AG09309 (cell line): ENCODE measurements around the gene CDK14.
A peak's percentile ranks its signal among the peaks of the same experiment; 100 is the strongest.

ENCODE experiments used
- DNase-seq: peaks from one replicate; pipeline ENCODE4 v3.0.0-alpha.2; 2010; ENCODE audit warnings: low read depth
- H3K4me3 ChIP-seq: 2 replicates; pipeline ENCODE4 v1.5.1; 2011; ENCODE audit warnings: mild to moderate bottlenecking, low read depth, low read length, moderate library complexity; ENCODE audit not compliant: control insufficient read depth
- TF ChIP-seq, protein P1 (sequence below): IDR thresholded peaks from 2 replicates; pipeline ENCODE4 v1.5.1; 2011; ENCODE audit warnings: mild to moderate bottlenecking, low read depth, low read length, inconsistent platforms; ENCODE audit not compliant: insufficient read depth, control insufficient read depth; ENCODE audit errors: missing control alignments

The CDK14 gene

DNA sequence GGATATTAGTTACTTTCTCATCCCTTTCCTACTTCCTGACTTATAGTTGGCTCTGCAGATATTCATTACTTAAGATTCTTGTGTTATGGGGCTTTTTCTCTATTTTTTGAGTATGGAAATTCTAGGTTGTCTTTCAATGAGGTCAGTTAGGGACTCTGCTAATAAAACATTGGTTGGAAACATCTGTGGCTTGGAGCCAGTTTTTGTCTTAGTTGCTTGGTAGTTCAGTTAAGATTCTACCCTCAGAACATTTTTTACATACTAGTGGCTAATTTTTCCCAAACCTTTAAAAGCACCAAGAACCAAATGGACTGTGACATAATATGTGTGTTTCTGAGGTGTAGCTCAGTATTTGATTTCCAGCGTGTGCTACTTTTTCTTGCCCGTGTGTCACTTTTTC is 362.5 kb downstream of the CDK14 start:
- TF ChIP-seq, protein P1, sequence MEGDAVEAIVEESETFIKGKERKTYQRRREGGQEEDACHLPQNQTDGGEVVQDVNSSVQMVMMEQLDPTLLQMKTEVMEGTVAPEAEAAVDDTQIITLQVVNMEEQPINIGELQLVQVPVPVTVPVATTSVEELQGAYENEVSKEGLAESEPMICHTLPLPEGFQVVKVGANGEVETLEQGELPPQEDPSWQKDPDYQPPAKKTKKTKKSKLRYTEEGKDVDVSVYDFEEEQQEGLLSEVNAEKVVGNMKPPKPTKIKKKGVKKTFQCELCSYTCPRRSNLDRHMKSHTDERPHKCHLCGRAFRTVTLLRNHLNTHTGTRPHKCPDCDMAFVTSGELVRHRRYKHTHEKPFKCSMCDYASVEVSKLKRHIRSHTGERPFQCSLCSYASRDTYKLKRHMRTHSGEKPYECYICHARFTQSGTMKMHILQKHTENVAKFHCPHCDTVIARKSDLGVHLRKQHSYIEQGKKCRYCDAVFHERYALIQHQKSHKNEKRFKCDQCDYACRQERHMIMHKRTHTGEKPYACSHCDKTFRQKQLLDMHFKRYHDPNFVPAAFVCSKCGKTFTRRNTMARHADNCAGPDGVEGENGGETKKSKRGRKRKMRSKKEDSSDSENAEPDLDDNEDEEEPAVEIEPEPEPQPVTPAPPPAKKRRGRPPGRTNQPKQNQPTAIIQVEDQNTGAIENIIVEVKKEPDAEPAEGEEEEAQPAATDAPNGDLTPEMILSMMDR, result no peak
- DNase-seq, result peak; percentile 74
- H3K4me3 ChIP-seq, result no peak overlapping the region

DNA sequence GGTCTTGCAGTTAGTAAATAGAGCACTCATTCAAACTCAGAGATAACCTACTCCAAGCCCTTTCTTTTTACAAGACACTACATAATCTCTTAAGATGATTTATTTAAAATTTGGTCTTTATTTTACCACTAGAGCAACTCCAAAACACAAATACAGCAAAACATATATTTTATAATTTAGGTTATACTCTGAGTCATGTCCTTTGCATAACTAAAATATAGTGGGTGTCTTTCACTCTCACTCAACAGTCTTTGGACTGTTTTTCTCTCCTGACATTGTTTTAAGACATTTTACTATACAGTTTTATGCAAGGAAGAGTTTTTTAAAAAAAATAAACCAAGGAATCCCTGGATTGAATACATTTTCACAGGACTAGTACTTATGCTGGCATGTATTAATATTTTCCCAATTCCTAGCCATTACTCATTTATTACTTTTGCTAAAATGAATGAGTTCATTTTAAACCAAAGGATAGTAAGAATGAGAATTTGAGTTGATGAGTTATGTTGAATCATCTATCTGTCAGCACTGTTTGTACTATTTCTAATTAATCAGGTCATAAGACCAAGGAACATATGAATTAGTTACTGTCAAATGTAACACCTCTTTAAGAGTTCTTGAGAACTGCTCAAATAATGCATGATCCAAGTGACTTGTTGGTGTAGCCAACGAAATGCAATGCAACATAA is 365.1 kb downstream of the CDK14 start:
- TF ChIP-seq, protein P1, result no peak
- no peak overlapping the region for H3K4me3 ChIP-seq
- DNase-seq, result no peak

DNA sequence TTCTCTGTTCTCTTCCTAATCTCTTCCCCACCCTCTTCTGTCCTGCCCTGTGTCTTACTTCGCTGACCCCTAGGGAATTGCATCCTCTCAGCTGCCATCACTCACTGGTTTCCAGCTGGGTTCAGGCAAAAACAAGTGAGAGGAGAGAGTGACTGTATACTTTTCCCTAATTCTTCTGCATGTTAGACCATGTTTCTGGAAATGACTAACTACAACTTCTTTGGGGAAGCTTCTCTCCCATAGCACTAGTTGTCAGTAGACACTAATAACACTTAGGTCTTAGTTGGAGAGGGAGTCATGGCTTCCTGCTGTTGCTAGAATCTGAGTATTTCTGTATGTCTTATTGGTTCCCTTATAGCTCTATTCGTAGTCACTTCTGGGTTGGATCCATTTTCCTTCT is 369.1 kb downstream of the CDK14 start:
- no peak overlapping the region for H3K4me3 ChIP-seq
- TF ChIP-seq, protein P1, result no peak

DNA sequence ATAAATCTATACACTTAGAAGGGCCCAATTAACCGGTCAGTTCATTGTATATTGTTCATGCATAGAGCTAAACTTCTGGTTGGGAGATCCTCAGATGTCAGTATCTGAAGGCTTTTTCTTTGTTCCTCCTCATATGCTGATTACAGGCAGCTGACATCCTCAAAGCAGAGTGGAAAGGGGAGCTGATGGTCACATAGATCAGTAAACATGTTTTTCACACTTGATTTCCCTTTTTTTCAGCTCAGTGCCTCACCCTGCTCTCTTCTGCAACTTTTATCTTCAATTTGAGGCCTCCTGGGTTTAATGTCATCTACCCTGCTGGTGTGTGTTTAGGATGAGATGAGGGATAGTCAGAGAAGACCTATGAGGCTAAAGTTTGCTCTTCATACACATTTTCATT is 370.2 kb downstream of the CDK14 start:
- DNase-seq, result no peak
- TF ChIP-seq, protein P1, result no peak
- H3K4me3 ChIP-seq, result no peak overlapping the region

More for the DNA sequence above, 369.1 kb downstream of the CDK14 start:
- DNase-seq, result no peak

DNA sequence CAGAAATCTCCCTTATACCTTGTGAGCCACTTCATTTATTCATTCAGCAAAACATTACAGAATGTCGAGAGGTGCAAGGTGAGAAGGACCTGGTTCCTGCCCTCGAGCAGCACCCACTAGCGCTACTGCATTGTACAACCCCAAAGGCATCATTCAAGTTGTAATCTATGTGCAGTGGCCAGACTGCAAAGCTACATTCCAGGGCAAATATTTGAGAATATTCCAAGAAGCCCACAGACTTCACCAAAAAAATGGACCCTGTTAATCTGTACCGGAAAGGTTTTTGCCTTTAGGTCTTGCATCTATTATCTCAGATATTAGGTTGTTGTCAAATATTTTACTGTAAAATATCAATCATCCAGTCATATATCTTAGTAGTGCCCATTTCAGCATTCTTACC is 372.8 kb downstream of the CDK14 start:
- no peak overlapping the region for H3K4me3 ChIP-seq
- no peak for DNase-seq
- TF ChIP-seq, protein P1, result no peak

DNA sequence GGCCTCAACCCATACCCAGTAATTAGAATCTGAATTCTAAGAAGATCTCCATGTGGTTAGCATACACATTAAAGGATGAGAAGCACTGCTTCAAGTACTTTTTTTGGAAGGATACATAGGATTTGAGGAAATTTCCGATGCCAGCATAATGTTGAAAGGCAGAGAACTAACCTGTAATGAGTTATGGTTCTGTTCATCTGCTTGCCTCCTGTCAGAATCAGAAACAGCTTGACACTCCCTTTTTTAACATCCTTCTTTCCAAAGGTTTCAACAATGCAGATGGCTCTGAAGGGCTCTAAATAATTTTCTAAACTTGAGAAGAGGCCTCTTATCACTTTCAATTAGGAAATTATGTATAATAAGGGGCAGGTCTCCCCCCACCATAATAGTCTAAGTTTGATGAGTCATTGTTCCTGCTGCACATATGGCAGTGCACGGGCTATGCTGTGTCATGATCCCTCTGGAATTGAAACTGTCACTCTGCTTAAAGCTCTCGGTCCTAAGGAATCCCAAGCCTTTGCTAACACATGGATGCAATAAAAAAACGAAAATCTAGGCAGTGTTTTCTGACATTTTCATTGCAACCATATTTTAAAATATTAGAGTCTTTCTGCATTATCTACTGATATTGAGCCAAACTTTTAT is 376.9 kb downstream of the CDK14 start:
- no peak for DNase-seq
- no peak overlapping the region for H3K4me3 ChIP-seq
- TF ChIP-seq, protein P1, result no peak
